ENCODE data around the gene FN3K. TPM values are rescaled to one million over a fixed set of nuclear protein-coding genes. Genes with fewer than 3 reads are reported as not detected.
A peak's percentile ranks its signal among the peaks of the same experiment; 100 is the strongest.

The FN3K gene
- total and polyA plus RNA-seq, 2 donors (not counting 3 experiments of a cell fraction or from before 2014, with no cell fraction given): 2.0 to 12.0 TPM

GRCh38 chr17:82751171-82751570, 15.8 kb downstream of the FN3K start:
- intact Hi-C loops (cut with micrococcal nuclease): loop anchor here (1.0 kb wide), 1 partner anchor 16 kb away; the partner anchor contains the start of gene FN3K
- H3K9me1 ChIP-seq (replicated peaks; ENCODE audit: control insufficient read depth, extremely low read depth, insufficient read depth, low read length): no peaks in the 10 kb centered on the region
- ChIA-PET POLR2A (no interaction called here), CTCF (no interaction called here)
- dilution Hi-C loops (cut with MboI; ENCODE audit: extremely low pct_ligation_motif_present, low sequenced_read_pairs): no loop called here
- FAIRE-seq (no peak), DNase-seq (ENCODE audit: low read depth, low spot score) (no peak)
- no peaks in the 10 kb centered on the region for H3K9me3 ChIP-seq (replicated peaks; ENCODE audit: control insufficient read depth, insufficient read depth, low read length)
- peaks cover 0 to 2% of the 10 kb centered on the region in 2 experiments for H3K36me3 ChIP-seq (ENCODE audit: control insufficient read depth in 2 of 2, extremely low read depth in 1 of 2, insufficient read depth in 2 of 2, low read length in 2 of 2)
- no TSS peak for BruUV-seq (replicated peaks)
- TF ChIP-seq POLR2A (IDR thresholded peaks at IDR 0.05; ENCODE audit: low read depth, low read length): no peak
- no peak for TF ChIP-seq MYC (IDR thresholded peaks at IDR 0.05; ENCODE audit: low read depth, low read length)
- TF ChIP-seq POLR2AphosphoS5 (IDR thresholded peaks at IDR 0.05; ENCODE audit: insufficient read depth, low read depth, low read length): no peak
- no peak for TF ChIP-seq GATA2 (IDR thresholded peaks at IDR 0.05; ENCODE audit: insufficient read depth, insufficient read length, low read depth, low read length)
- no peak for TF ChIP-seq MAX (IDR thresholded peaks at IDR 0.05; ENCODE audit: insufficient read depth, insufficient read length)
- TF ChIP-seq JUN (IDR thresholded peaks at IDR 0.05; ENCODE audit: borderline replicate concordance, insufficient read depth, insufficient read length, low read depth): no peak
- TF ChIP-seq CTCF (IDR thresholded peaks at IDR 0.05; ENCODE audit: extremely low read depth in 1 of 2, insufficient read depth in 1 of 2, low read depth in 1 of 2, low read length in 2 of 2): no peak
- TF ChIP-seq FOS (IDR thresholded peaks at IDR 0.05; ENCODE audit: borderline replicate concordance, insufficient read depth, low read length): no peak
- no peaks in the 10 kb centered on the region for H4K20me1 ChIP-seq (replicated peaks; ENCODE audit: control insufficient read depth, extremely low read depth, insufficient read depth, low read length)
- H3K27me3 ChIP-seq (ENCODE audit: control insufficient read depth in 2 of 2, insufficient read depth in 2 of 2, low read length in 2 of 2): no peaks in the 10 kb centered on the region
- peaks cover 5% of the 10 kb centered on the region for H3K4me1 ChIP-seq (ENCODE audit: control insufficient read depth, extremely low read depth, insufficient read depth, low read length)
- peak overlapping the region; percentile 88 for H2AFZ ChIP-seq (ENCODE audit: low read depth, low read length)
- H3K79me2 ChIP-seq (ENCODE audit: control insufficient read depth, insufficient read depth, low read length): peaks cover 30% of the 10 kb centered on the region
- H3K4me2 ChIP-seq (ENCODE audit: insufficient read depth, low read length): peak overlapping the region; percentile 35
- H3K4me3 ChIP-seq (replicated peaks in 1 of 3; ENCODE audit: insufficient read depth in 1 of 3, low read depth in 1 of 3, low read length in 3 of 3): peak overlapping the region in 2 of 3 experiments; percentile 41 to 55
- peak overlapping the region; percentile 44 for H3K9ac ChIP-seq (replicated peaks; ENCODE audit: extremely low read depth, insufficient read depth, low read length)
- no peak overlapping the region for H3K27ac ChIP-seq (ENCODE audit: insufficient read depth, low read depth, low read length)
